Mesenchymal stem cell (in vitro differentiated cells and primary cell): ENCODE measurements around the gene ABHD5.

ENCODE experiments used
- DNase-seq: peaks from one replicate; pipeline ENCODE4 v3.0.0-alpha.2; 2013
- H2AFZ ChIP-seq: one replicate; pipeline ENCODE4 v1.6.1; 2013; ENCODE audit warnings: low read depth, mild to moderate bottlenecking, control low read depth, inconsistent platforms, low read length, moderate library complexity
- H2AK5ac ChIP-seq: 2 replicates; pipeline ENCODE4 v1.6.1; 2013; ENCODE audit warnings: low read length, moderate library complexity, mild to moderate bottlenecking, inconsistent platforms; ENCODE audit not compliant: severe bottlenecking
- H2BK120ac ChIP-seq: one replicate; pipeline ENCODE4 v1.6.1; 2013; ENCODE audit warnings: low read depth, mild to moderate bottlenecking, inconsistent platforms, low read length, moderate library complexity
- H2BK12ac ChIP-seq, 2 experiments: one replicate each; pipeline ENCODE4 v1.6.1; 2013; ENCODE audit warnings: inconsistent platforms in 2 of 2, low read length in 2 of 2, mild to moderate bottlenecking in 2 of 2, moderate library complexity in 2 of 2, control low read depth in 1 of 2
- H2BK15ac ChIP-seq: one replicate; pipeline ENCODE4 v1.6.1; 2013; ENCODE audit warnings: mild to moderate bottlenecking, low read depth, inconsistent platforms; ENCODE audit not compliant: poor library complexity, severe bottlenecking
- H2BK5ac ChIP-seq: 2 replicates; pipeline ENCODE4 v1.6.1; 2013; ENCODE audit warnings: low read depth, mild to moderate bottlenecking, low read length, control low read depth, inconsistent platforms; ENCODE audit not compliant: poor library complexity, severe bottlenecking
- H3K14ac ChIP-seq, 2 experiments: one replicate each; pipeline ENCODE4 v1.6.1; 2013; ENCODE audit warnings: inconsistent platforms in 2 of 2, low read length in 2 of 2, control low read depth in 1 of 2, mild to moderate bottlenecking in 1 of 2, moderate library complexity in 1 of 2
- H3K18ac ChIP-seq, 2 experiments: one replicate each; pipeline ENCODE4 v1.6.1; 2013; ENCODE audit warnings: inconsistent platforms in 2 of 2, low read length in 2 of 2, control low read depth in 1 of 2, low read depth in 1 of 2, mild to moderate bottlenecking in 1 of 2
- H3K23ac ChIP-seq, 2 experiments: one replicate each; pipeline ENCODE4 v1.6.1; 2013; ENCODE audit warnings: inconsistent platforms in 2 of 2, low read length in 2 of 2, mild to moderate bottlenecking in 2 of 2, moderate library complexity in 2 of 2, control low read depth in 1 of 2
- H3K27ac ChIP-seq: 2 replicates; pipeline ENCODE4 v1.5.1; 2013; ENCODE audit warnings: mild to moderate bottlenecking, moderate library complexity, low read length, control low read depth, inconsistent platforms; ENCODE audit not compliant: poor library complexity, severe bottlenecking
- H3K27me3 ChIP-seq, 2 experiments: 2 replicates each; pipeline versions ENCODE4 v1.6.1 to v1.7.0; 2013; ENCODE audit warnings: low read length in 2 of 2, mild to moderate bottlenecking in 2 of 2, moderate library complexity in 2 of 2, control low read depth in 1 of 2, inconsistent platforms in 1 of 2; ENCODE audit not compliant: control insufficient read depth in 1 of 2, insufficient read depth in 1 of 2
- H3K36me3 ChIP-seq, 2 experiments: 2 replicates each; pipeline versions ENCODE4 v1.6.1 to v1.7.0; 2013; ENCODE audit warnings: low read length in 2 of 2, control low read depth in 1 of 2, inconsistent platforms in 1 of 2, low read depth in 1 of 2, mild to moderate bottlenecking in 1 of 2; ENCODE audit not compliant: insufficient read depth in 2 of 2, control insufficient read depth in 1 of 2
- H3K4ac ChIP-seq, 2 experiments: one replicate each; pipeline ENCODE4 v1.6.1; 2013; ENCODE audit warnings: inconsistent platforms in 2 of 2, low read length in 2 of 2, mild to moderate bottlenecking in 2 of 2, moderate library complexity in 2 of 2, control low read depth in 1 of 2, low read depth in 1 of 2
- H3K4me1 ChIP-seq: 2 replicates; pipeline ENCODE4 v1.6.1; 2013; ENCODE audit warnings: low read depth, low read length, control low read depth; ENCODE audit not compliant: control insufficient read depth, insufficient read depth
- H3K4me2 ChIP-seq: 2 replicates; pipeline ENCODE4 v1.6.1; 2013; ENCODE audit warnings: low read length, mild to moderate bottlenecking, inconsistent platforms; ENCODE audit not compliant: poor library complexity, severe bottlenecking
- H3K4me3 ChIP-seq, 2 experiments: 2 replicates each; pipeline versions ENCODE4 v1.5.1 to v1.7.0; 2013; ENCODE audit warnings: low read length in 2 of 2, mild to moderate bottlenecking in 2 of 2, control low read depth in 1 of 2, low read depth in 1 of 2; ENCODE audit not compliant: insufficient read depth in 1 of 2
- H3K79me1 ChIP-seq: replicated peaks from 2 replicates; pipeline ENCODE4 v1.6.1; 2013; ENCODE audit warnings: mild to moderate bottlenecking, control low read depth, low read length, inconsistent platforms; ENCODE audit not compliant: poor library complexity, severe bottlenecking
- H3K9ac ChIP-seq: 2 replicates; pipeline ENCODE4 v1.7.0; 2013; ENCODE audit warnings: mild to moderate bottlenecking, low read length, moderate library complexity
- H3K9me3 ChIP-seq: 2 replicates; pipeline ENCODE4 v1.7.0; 2013; ENCODE audit warnings: mild to moderate bottlenecking, low read length; ENCODE audit not compliant: control insufficient read depth
- H4K8ac ChIP-seq: one replicate; pipeline ENCODE4 v1.6.1; 2013; ENCODE audit warnings: inconsistent platforms, mild to moderate bottlenecking, low read length, moderate library complexity
- H4K91ac ChIP-seq: one replicate; pipeline ENCODE4 v1.6.1; 2013; ENCODE audit warnings: mild to moderate bottlenecking, low read length, inconsistent platforms
- WGBS: methylation state at CpG from one replicate; pipeline ENCODE4 v1.1.7; 2013; ENCODE audit warnings: mixed read lengths; 5-methylcytosine and 5-hydroxymethylcytosine counted together

Gene ABHD5

DNA sequence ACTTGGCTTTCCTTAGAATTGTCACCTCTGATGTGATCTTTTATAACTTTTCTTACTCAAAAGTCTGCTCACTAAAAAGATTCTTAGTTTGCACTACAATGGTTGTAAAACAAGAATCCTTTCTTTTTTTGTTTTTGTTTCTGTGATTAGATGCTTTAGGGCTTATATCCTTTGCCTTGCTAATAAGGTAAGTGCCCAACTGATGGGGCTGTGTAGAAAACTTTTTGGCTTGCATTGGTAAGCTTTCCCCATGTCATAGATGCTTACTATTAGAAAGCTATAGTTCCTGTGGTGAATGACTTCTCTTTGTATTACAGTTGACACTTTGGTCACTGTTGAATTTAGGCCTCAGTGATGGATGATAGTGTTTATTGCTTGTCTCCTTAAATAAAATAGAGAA lies 5.1 kb downstream of the ABHD5 start:
- Histone ChIP-seq H3K36me3 (peaks cover 0 to 1% of the 10 kb centered on the region in 2 experiments), H3K27ac (no peak overlapping the region), H2AK5ac (no peak overlapping the region), H3K4me3 (no peak overlapping the region), H2BK15ac (no peak overlapping the region), H3K14ac (no peak overlapping the region), H3K9me3 (no peaks in the 10 kb centered on the region), H3K18ac (no peak overlapping the region), H3K79me1 (peaks cover 17% of the 10 kb centered on the region), H3K4me2 (no peak overlapping the region), H3K4me1 (peaks cover 3% of the 10 kb centered on the region), H2BK5ac (no peak overlapping the region), H3K27me3 (no peaks in the 10 kb centered on the region), H3K23ac (no peak overlapping the region), H2BK12ac (no peak overlapping the region), H4K8ac (no peak overlapping the region), H4K91ac (no peak overlapping the region), H3K9ac (no peak overlapping the region), H2BK120ac (no peak overlapping the region), H3K4ac (no peak overlapping the region), H2AFZ (no peak overlapping the region)
- no peak for DNase-seq

DNA sequence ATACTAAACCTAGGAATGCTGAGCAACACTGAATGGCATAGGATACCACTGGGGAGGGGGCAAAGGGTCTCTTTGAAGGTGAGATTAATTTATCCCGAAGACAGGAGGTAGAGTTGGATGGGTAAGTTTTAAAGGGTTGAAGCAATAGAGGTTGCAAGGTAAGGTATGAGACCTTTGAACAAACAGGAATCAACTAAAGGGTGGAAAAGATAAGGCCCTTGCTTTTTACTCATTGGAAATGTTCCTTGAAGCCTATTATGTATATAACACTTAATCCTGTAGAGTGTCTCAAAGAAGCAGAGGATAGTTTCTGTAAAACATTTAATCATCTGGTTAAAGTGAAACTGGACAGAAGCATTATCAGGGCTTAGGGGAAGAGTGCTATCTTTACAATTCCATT lies 5.7 kb downstream of the ABHD5 start:
- H3K4me1 ChIP-seq: peaks cover 3% of the 10 kb centered on the region
- no peak overlapping the region for H2BK12ac ChIP-seq
- H3K14ac ChIP-seq: no peak overlapping the region
- 93% methylated on average over 1 of the region's 1 CpG for WGBS
- no peak overlapping the region for H3K23ac ChIP-seq
- H3K36me3 ChIP-seq: peaks cover 0 to 4% of the 10 kb centered on the region in 2 experiments
- no peaks in the 10 kb centered on the region for H3K9me3 ChIP-seq
- no peak overlapping the region for H3K4me3 ChIP-seq
- H2BK120ac ChIP-seq: no peak overlapping the region
- no peak overlapping the region for H2AFZ ChIP-seq
- H3K79me1 ChIP-seq: peaks cover 17% of the 10 kb centered on the region
- no peak overlapping the region for H3K4me2 ChIP-seq
- no peak overlapping the region for H2AK5ac ChIP-seq
- no peak overlapping the region for H3K27ac ChIP-seq
- H2BK5ac ChIP-seq: no peak overlapping the region
- no peak overlapping the region for H3K18ac ChIP-seq
- no peak overlapping the region for H2BK15ac ChIP-seq
- peak overlapping the region in 1 of 2 experiments; percentile 17 for H3K4ac ChIP-seq
- no peak overlapping the region for H4K91ac ChIP-seq
- no peak overlapping the region for H3K9ac ChIP-seq
- H3K27me3 ChIP-seq: no peaks in the 10 kb centered on the region
- no peak overlapping the region for H4K8ac ChIP-seq
- DNase-seq: no peak

DNA sequence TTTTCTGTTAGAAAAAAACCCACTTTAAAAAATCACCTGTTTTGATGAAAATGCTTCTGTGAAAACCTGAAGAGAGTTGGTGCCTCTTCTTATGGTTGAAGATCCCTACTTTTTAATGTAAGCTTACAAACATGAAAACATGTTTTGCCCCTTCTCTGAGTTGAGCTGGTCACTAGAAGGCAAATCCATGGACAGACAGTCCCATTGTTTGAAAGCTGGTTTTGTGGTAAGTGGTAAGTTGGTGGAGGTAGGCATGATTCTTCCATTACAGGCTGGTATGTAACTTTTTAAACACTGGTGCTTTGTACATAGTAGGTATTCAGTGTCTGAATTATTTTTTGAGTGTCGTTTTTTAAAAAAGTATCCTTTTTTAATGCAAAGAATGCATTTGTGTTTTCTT lies 6.1 kb downstream of the ABHD5 start:
- H3K79me1 ChIP-seq: peaks cover 17% of the 10 kb centered on the region
- WGBS: 67% methylated on average over 1 of the region's 1 CpG
- no peak overlapping the region for H2AFZ ChIP-seq

DNA sequence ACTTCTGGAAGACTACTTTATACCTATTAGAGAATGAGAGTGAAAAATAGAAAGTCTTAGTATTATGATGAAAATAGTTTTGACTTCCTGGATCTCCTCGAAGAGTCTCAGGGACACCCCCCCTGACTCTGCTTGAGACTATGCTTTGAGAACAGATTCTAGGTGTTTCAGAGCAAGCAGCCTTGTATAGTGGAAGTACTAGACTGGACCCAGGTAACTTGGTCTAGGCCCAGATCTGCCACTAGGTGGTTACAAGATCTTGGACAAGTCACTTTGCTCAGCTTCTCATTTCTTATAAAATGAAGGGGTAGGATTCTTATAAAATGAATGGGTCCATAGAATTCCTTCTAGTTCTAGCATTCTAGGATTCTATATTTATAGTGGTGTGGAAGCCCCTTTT lies 9.1 kb downstream of the ABHD5 start:
- Histone ChIP-seq H3K4me2 (no peak overlapping the region), H3K18ac (no peak overlapping the region), H3K4me3 (no peak overlapping the region), H2AFZ (no peak overlapping the region), H3K23ac (no peak overlapping the region), H2AK5ac (no peak overlapping the region), H4K8ac (no peak overlapping the region), H3K27ac (no peak overlapping the region), H2BK15ac (no peak overlapping the region), H3K36me3 (peaks cover 3 to 22% of the 10 kb centered on the region in 2 experiments), H3K79me1 (peaks cover 15% of the 10 kb centered on the region), H3K14ac (no peak overlapping the region), H2BK5ac (no peak overlapping the region), H3K9me3 (no peaks in the 10 kb centered on the region), H3K27me3 (no peaks in the 10 kb centered on the region), H2BK120ac (no peak overlapping the region), H3K4ac (no peak overlapping the region), H3K9ac (no peak overlapping the region), H3K4me1 (peaks cover under 1% of the 10 kb centered on the region), H2BK12ac (no peak overlapping the region), H4K91ac (no peak overlapping the region)
- 100% methylated on average over 1 of the region's 1 CpG for WGBS
- DNase-seq: no peak

More for the DNA sequence above, 6.1 kb downstream of the ABHD5 start:
- Histone ChIP-seq H2AK5ac (no peak overlapping the region), H2BK120ac (no peak overlapping the region), H4K91ac (no peak overlapping the region), H3K27me3 (no peaks in the 10 kb centered on the region), H2BK15ac (no peak overlapping the region), H3K9ac (no peak overlapping the region), H3K4me2 (no peak overlapping the region), H3K36me3 (peaks cover 0 to 8% of the 10 kb centered on the region in 2 experiments), H3K4me3 (no peak overlapping the region), H3K9me3 (no peaks in the 10 kb centered on the region), H3K18ac (peak overlapping the region in 1 of 2 experiments; percentile 41), H3K4me1 (peaks cover 3% of the 10 kb centered on the region), H2BK12ac (no peak overlapping the region), H4K8ac (no peak overlapping the region), H2BK5ac (no peak overlapping the region), H3K27ac (no peak overlapping the region), H3K14ac (no peak overlapping the region), H3K4ac (no peak overlapping the region), H3K23ac (no peak overlapping the region)
- no peak for DNase-seq
